GM23338 (cell line): Measurements from ENCODE around the gene CORO1C. TPM values are rescaled to one million over a fixed set of nuclear protein-coding genes. Genes with fewer than 3 reads are reported as not detected.

Experiments used
- ATAC-seq: fragments of 200-7000 bp; cut with Tn5 transposase; 3 replicates; pipeline ENCODE4 v1.9.1; 2020
- DNase-seq: peaks from one replicate; pipeline ENCODE4 v3.0.0-alpha.2; 2015; ENCODE audit warnings: low spot score
- H2AFZ ChIP-seq: fragments of 200-600 bp; sonication (generic); 2 replicates; pipeline ENCODE4 v1.8.0; 2016; ENCODE audit warnings: antibody characterized with exemption, mild to moderate bottlenecking, moderate library complexity
- H3F3A ChIP-seq: fragments of 200-600 bp; sonication (generic); replicated peaks from 2 replicates; pipeline ENCODE4 v1.8.0; 2017; ENCODE audit warnings: antibody characterized with exemption, mixed run types, low read depth
- H3K27ac ChIP-seq: fragments of 200-600 bp; sonication (generic); 2 replicates; pipeline ENCODE4 v1.6.1; 2016; ENCODE audit warnings: low read depth
- H3K27me3 ChIP-seq: fragments of 200-600 bp; sonication (generic); 2 replicates; pipeline ENCODE4 v1.8.0; 2016; ENCODE audit warnings: mild to moderate bottlenecking, mixed run types, moderate library complexity; ENCODE audit not compliant: insufficient read depth
- H3K36me3 ChIP-seq: fragments of 200-600 bp; sonication (generic); 2 replicates; pipeline ENCODE4 v1.8.0; 2016; ENCODE audit warnings: mild to moderate bottlenecking; ENCODE audit not compliant: insufficient read depth
- H3K4me1 ChIP-seq: fragments of 200-600 bp; sonication (generic); 2 replicates; pipeline ENCODE4 v1.8.0; 2016; ENCODE audit warnings: mild to moderate bottlenecking, moderate library complexity; ENCODE audit not compliant: insufficient read depth
- H3K4me2 ChIP-seq: fragments of 200-600 bp; sonication (generic); 2 replicates; pipeline ENCODE4 v1.7.1; 2017; ENCODE audit warnings: mixed run types
- H3K4me3 ChIP-seq: fragments of 200-600 bp; sonication (generic); 2 replicates; pipeline ENCODE4 v1.6.1; 2016; ENCODE audit warnings: mixed run types
- H3K79me2 ChIP-seq: fragments of 200-600 bp; sonication (generic); replicated peaks from 2 replicates; pipeline ENCODE4 v1.8.0; 2017; ENCODE audit warnings: mild to moderate bottlenecking; ENCODE audit not compliant: insufficient read depth
- H3K9me2 ChIP-seq: fragments of 200-600 bp; sonication (generic); 2 replicates; pipeline ENCODE4 v1.8.0; 2017; ENCODE audit not compliant: insufficient read depth
- H4K20me1 ChIP-seq: fragments of 200-600 bp; sonication (generic); replicated peaks from 2 replicates; pipeline ENCODE4 v1.8.0; 2017; ENCODE audit warnings: mild to moderate bottlenecking; ENCODE audit not compliant: insufficient read depth
- H3K27ac Mint-ChIP-seq: 2 replicates; pipeline ENCODE4 v1.8.0; 2020; ENCODE audit warnings: inconsistent platforms, mild to moderate bottlenecking, moderate library complexity, mixed read lengths
- H3K27me3 Mint-ChIP-seq: 3 replicates; pipeline ENCODE4 v1.8.0; 2022; ENCODE audit warnings: low read depth, mild to moderate bottlenecking, moderate library complexity, mixed read lengths, inconsistent platforms; ENCODE audit not compliant: insufficient read depth, poor library complexity
- H3K36me3 Mint-ChIP-seq: 3 replicates; pipeline ENCODE4 v1.8.0; 2021; ENCODE audit warnings: low read depth, mild to moderate bottlenecking, inconsistent platforms, moderate library complexity, mixed read lengths
- H3K4me1 Mint-ChIP-seq: 3 replicates; pipeline ENCODE4 v1.8.0; 2020; ENCODE audit warnings: mild to moderate bottlenecking, inconsistent platforms, mixed read lengths
- H3K4me3 Mint-ChIP-seq: 3 replicates; pipeline ENCODE4 v1.8.0; 2021; ENCODE audit warnings: moderate library complexity, mild to moderate bottlenecking, inconsistent platforms, mixed read lengths
- H3K9me3 Mint-ChIP-seq: 3 replicates; pipeline ENCODE4 v1.8.0; 2020; ENCODE audit warnings: moderate library complexity, mild to moderate bottlenecking, inconsistent platforms, mixed read lengths
- CREB1 ChIP-seq: fragments of 250-450 bp; sonication (Bioruptor Pico); IDR thresholded peaks from 2 replicates; pipeline ENCODE4 v1.5.0; 2020; ENCODE audit warnings: low read depth, mild to moderate bottlenecking, moderate library complexity
- EZH2phosphoT487 ChIP-seq: fragments of 200-600 bp; sonication (generic); IDR thresholded peaks from one replicate; pipeline ENCODE4 v1.8.1; 2018; ENCODE audit warnings: antibody characterized with exemption; ENCODE audit not compliant: unreplicated experiment
- JUNB ChIP-seq: IDR thresholded peaks from one replicate; pipeline ENCODE4 v1.6.1; 2016; ENCODE audit warnings: antibody characterized with exemption; ENCODE audit not compliant: unreplicated experiment
- NANOG ChIP-seq: IDR thresholded peaks from 2 replicates; pipeline ENCODE4 v1.6.1; 2016; ENCODE audit warnings: antibody characterized with exemption, borderline replicate concordance
- ZNF114 ChIP-seq: fragments of 250-450 bp; sonication (Bioruptor Pico); IDR thresholded peaks from 2 replicates; pipeline ENCODE4 v1.5.0; 2020; ENCODE audit warnings: mild to moderate bottlenecking, moderate library complexity
- ZNF331 ChIP-seq: fragments of 250-450 bp; sonication (Bioruptor Pico); IDR thresholded peaks from 2 replicates; pipeline ENCODE4 v1.5.0; 2020; ENCODE audit warnings: low read depth, mild to moderate bottlenecking, moderate library complexity
- polyA plus RNA-seq: library from polyadenylated mRNA; unstranded; fragments of >200 nt; fragmentation: Nextera tagmentation; extraction: Ambion mirVana; gene quantifications from 2 replicates; pipeline ENCODE4 v1.2.1, GENCODE V29; 2016
- total RNA-seq: library from RNA; depleted of rRNA; stranded (reverse); fragments of >200 nt; shearing (Covaris generic); gene quantifications from 2 replicates; pipeline ENCODE4 v1.2.3, GENCODE V29; 2014
- TF ChIP-seq, protein P1 (sequence below), 2 experiments: fragments of 200-600 bp in 1 of 2; sonication (generic) in 1 of 2; conservative IDR thresholded peaks; 2 replicates each; pipeline versions ENCODE4 v1.5.1 to v1.6.1; 2016 to 2017; ENCODE audit warnings: antibody characterized with exemption in 2 of 2, low read depth in 2 of 2, mild to moderate bottlenecking in 2 of 2, moderate library complexity in 1 of 2
- TF ChIP-seq, protein P2 (sequence below): fragments of 250-450 bp; sonication (Bioruptor Pico); IDR thresholded peaks from 2 replicates; pipeline ENCODE4 v1.5.0; 2020; ENCODE audit warnings: mild to moderate bottlenecking, moderate library complexity
- TF ChIP-seq, protein P3 (sequence below): IDR thresholded peaks from one replicate; pipeline ENCODE4 v1.6.1; 2018; ENCODE audit warnings: antibody characterized with exemption; ENCODE audit not compliant: unreplicated experiment

CORO1C gene
- total and polyA plus RNA-seq, 2 experiments from 2014 or later = 59.2 to 89.5 TPM

DNA sequence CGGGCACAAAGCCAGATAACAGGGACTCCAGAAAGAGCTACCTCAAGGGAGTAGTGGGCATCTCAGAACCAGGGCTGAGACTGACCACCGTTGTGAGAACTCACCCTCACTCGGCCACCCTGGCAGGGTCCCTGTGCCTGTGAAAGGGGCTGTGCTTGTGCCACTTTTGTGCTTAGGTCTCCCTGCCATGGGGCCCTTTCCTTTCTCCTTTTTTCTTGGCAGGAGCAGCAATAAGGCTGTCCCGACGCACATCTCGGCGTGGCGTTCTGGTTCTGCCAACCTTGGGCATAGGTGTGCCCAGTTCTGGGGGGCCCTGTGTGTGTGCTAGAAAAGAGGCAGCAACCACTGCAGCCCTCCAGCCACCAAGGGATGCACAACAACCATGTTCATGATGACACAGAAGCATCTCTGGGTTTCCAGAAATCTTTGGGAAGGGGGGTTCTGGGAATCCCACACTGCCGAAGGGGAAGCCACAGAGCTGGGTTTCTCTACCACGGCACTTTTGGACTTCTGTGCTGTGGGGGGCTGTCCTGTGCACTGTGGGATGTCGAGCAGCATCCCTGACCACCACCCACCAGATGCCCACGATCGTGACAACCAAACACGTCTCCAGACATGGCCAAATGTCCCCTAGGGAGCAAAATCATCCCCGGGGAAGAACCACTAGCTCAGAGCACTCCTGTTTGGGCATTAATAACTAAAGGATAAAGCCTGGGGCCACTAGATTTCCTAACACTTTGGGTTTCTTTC lies 120.3 kb downstream of the CORO1C start:
- H3K9me2 ChIP-seq = no peaks in the 10 kb centered on the region
- H2AFZ ChIP-seq = no peak overlapping the region
- H3K27me3 ChIP-seq = no peaks in the 10 kb centered on the region
- no peaks in the 10 kb centered on the region for H3K36me3 ChIP-seq
- peaks cover under 1% of the 10 kb centered on the region; the same call in 1 of the 3 replicates for H3K9me3 Mint-ChIP-seq
- no peak overlapping the region for H3K4me3 Mint-ChIP-seq
- 0 out of 2 replicates have a peak, but pooled peaks cover under 1% of the 10 kb centered on the region for H3F3A ChIP-seq
- DNase-seq = no peak
- peaks cover 17% of the 10 kb centered on the region for H3K4me1 Mint-ChIP-seq
- no peak overlapping the region for H3K27ac ChIP-seq
- H3K27me3 Mint-ChIP-seq = peaks cover 6% of the 10 kb centered on the region
- ATAC-seq = no peak
- H3K4me3 ChIP-seq = no peak overlapping the region
- TF ChIP-seq, protein P1, sequence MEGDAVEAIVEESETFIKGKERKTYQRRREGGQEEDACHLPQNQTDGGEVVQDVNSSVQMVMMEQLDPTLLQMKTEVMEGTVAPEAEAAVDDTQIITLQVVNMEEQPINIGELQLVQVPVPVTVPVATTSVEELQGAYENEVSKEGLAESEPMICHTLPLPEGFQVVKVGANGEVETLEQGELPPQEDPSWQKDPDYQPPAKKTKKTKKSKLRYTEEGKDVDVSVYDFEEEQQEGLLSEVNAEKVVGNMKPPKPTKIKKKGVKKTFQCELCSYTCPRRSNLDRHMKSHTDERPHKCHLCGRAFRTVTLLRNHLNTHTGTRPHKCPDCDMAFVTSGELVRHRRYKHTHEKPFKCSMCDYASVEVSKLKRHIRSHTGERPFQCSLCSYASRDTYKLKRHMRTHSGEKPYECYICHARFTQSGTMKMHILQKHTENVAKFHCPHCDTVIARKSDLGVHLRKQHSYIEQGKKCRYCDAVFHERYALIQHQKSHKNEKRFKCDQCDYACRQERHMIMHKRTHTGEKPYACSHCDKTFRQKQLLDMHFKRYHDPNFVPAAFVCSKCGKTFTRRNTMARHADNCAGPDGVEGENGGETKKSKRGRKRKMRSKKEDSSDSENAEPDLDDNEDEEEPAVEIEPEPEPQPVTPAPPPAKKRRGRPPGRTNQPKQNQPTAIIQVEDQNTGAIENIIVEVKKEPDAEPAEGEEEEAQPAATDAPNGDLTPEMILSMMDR (conservative IDR thresholded peaks at IDR 0.05; ENCODE audit: low read depth in 2 of 2) = no peak
- H3K27ac Mint-ChIP-seq = no peak overlapping the region
- H3K36me3 Mint-ChIP-seq = no peaks in the 10 kb centered on the region
- no peaks in the 10 kb centered on the region for H3K79me2 ChIP-seq
- no peaks in the 10 kb centered on the region for H4K20me1 ChIP-seq
- no peak overlapping the region for H3K4me2 ChIP-seq
- H3K4me1 ChIP-seq = no peaks in the 10 kb centered on the region; the same call in 1 of the 2 replicates

DNA sequence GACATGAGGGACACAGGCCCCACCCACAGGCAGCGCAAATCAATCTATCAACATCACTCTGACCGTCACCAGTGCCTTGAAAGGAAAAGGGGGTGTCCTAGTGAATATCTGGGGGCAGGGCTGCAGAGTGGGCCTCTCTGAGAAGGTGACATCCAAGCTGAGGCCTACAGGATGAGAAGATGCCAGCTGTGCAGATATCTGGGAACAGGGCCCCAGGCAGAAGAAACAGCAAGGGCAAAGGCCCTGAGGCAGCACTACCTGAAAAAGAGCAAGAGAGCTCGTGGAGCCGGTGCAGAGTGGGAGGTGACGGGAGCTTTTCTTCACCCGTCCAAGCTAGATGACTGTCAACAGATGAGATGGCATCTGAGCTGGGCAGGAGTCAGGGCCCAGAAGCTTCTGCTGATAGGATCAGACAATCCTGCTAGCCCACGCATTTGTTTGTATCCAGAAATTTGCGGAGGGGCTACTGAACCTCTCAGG lies 120.9 kb downstream of the CORO1C start:
- Histone ChIP-seq H3K27me3 (no peaks in the 10 kb centered on the region), H4K20me1 (no peaks in the 10 kb centered on the region), H3K4me2 (no peak overlapping the region), H2AFZ (no peak overlapping the region), H3K79me2 (no peaks in the 10 kb centered on the region), H3K4me1 (no peaks in the 10 kb centered on the region; the same call in 1 of the 2 replicates), H3K4me3 (no peak overlapping the region), H3K9me2 (no peaks in the 10 kb centered on the region), H3K27ac (no peak overlapping the region), H3K36me3 (no peaks in the 10 kb centered on the region), H3F3A (0 out of 2 replicates have a peak, but pooled peaks cover 6% of the 10 kb centered on the region)
- no peak overlapping the region for H3K27ac Mint-ChIP-seq
- no peak overlapping the region for H3K4me3 Mint-ChIP-seq
- H3K9me3 Mint-ChIP-seq = no peaks in the 10 kb centered on the region
- peaks cover 17% of the 10 kb centered on the region for H3K4me1 Mint-ChIP-seq
- DNase-seq = no peak
- no peaks in the 10 kb centered on the region for H3K36me3 Mint-ChIP-seq
- ATAC-seq = no peak
- H3K27me3 Mint-ChIP-seq = peaks cover 9% of the 10 kb centered on the region
- TF ChIP-seq, protein P2, sequence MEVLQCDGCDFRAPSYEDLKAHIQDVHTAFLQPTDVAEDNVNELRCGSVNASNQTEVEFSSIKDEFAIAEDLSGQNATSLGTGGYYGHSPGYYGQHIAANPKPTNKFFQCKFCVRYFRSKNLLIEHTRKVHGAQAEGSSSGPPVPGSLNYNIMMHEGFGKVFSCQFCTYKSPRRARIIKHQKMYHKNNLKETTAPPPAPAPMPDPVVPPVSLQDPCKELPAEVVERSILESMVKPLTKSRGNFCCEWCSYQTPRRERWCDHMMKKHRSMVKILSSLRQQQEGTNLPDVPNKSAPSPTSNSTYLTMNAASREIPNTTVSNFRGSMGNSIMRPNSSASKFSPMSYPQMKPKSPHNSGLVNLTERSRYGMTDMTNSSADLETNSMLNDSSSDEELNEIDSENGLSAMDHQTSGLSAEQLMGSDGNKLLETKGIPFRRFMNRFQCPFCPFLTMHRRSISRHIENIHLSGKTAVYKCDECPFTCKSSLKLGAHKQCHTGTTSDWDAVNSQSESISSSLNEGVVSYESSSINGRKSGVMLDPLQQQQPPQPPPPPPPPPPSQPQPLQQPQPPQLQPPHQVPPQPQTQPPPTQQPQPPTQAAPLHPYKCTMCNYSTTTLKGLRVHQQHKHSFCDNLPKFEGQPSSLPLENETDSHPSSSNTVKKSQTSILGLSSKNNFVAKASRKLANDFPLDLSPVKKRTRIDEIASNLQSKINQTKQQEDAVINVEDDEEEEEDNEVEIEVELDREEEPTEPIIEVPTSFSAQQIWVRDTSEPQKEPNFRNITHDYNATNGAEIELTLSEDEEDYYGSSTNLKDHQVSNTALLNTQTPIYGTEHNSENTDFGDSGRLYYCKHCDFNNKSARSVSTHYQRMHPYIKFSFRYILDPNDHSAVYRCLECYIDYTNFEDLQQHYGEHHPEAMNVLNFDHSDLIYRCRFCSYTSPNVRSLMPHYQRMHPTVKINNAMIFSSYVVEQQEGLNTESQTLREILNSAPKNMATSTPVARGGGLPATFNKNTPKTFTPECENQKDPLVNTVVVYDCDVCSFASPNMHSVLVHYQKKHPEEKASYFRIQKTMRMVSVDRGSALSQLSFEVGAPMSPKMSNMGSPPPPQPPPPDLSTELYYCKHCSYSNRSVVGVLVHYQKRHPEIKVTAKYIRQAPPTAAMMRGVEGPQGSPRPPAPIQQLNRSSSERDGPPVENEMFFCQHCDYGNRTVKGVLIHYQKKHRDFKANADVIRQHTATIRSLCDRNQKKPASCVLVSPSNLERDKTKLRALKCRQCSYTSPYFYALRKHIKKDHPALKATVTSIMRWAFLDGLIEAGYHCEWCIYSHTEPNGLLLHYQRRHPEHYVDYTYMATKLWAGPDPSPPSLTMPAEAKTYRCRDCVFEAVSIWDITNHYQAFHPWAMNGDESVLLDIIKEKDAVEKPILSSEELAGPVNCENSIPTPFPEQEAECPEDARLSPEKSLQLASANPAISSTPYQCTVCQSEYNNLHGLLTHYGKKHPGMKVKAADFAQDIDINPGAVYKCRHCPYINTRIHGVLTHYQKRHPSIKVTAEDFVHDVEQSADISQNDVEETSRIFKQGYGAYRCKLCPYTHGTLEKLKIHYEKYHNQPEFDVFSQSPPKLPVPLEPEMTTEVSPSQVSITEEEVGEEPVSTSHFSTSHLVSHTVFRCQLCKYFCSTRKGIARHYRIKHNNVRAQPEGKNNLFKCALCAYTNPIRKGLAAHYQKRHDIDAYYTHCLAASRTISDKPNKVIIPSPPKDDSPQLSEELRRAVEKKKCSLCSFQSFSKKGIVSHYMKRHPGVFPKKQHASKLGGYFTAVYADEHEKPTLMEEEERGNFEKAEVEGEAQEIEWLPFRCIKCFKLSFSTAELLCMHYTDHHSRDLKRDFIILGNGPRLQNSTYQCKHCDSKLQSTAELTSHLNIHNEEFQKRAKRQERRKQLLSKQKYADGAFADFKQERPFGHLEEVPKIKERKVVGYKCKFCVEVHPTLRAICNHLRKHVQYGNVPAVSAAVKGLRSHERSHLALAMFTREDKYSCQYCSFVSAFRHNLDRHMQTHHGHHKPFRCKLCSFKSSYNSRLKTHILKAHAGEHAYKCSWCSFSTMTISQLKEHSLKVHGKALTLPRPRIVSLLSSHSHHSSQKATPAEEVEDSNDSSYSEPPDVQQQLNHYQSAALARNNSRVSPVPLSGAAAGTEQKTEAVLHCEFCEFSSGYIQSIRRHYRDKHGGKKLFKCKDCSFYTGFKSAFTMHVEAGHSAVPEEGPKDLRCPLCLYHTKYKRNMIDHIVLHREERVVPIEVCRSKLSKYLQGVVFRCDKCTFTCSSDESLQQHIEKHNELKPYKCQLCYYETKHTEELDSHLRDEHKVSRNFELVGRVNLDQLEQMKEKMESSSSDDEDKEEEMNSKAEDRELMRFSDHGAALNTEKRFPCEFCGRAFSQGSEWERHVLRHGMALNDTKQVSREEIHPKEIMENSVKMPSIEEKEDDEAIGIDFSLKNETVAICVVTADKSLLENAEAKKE (CRISPR knock-in tag) = no peak
- TF ChIP-seq EZH2phosphoT487 (no peak), ZNF114 (CRISPR knock-in tag) (no peak), ZNF331 (no peak), NANOG (no peak), JUNB (no peak), CREB1 (CRISPR knock-in tag) (no peak)
- TF ChIP-seq, protein P3, sequence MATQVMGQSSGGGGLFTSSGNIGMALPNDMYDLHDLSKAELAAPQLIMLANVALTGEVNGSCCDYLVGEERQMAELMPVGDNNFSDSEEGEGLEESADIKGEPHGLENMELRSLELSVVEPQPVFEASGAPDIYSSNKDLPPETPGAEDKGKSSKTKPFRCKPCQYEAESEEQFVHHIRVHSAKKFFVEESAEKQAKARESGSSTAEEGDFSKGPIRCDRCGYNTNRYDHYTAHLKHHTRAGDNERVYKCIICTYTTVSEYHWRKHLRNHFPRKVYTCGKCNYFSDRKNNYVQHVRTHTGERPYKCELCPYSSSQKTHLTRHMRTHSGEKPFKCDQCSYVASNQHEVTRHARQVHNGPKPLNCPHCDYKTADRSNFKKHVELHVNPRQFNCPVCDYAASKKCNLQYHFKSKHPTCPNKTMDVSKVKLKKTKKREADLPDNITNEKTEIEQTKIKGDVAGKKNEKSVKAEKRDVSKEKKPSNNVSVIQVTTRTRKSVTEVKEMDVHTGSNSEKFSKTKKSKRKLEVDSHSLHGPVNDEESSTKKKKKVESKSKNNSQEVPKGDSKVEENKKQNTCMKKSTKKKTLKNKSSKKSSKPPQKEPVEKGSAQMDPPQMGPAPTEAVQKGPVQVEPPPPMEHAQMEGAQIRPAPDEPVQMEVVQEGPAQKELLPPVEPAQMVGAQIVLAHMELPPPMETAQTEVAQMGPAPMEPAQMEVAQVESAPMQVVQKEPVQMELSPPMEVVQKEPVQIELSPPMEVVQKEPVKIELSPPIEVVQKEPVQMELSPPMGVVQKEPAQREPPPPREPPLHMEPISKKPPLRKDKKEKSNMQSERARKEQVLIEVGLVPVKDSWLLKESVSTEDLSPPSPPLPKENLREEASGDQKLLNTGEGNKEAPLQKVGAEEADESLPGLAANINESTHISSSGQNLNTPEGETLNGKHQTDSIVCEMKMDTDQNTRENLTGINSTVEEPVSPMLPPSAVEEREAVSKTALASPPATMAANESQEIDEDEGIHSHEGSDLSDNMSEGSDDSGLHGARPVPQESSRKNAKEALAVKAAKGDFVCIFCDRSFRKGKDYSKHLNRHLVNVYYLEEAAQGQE = no peak
